Uterus (tissue), 4 donors: ENCODE results near the gene BRINP3. TPM values are rescaled to one million over a fixed set of nuclear protein-coding genes. Genes with fewer than 3 reads are reported as not detected.

Experiments
- DNase-seq, 2 donors: peaks; one replicate each; pipeline ENCODE4 v3.0.0-alpha.2; 2019 to 2020
- H3K27ac ChIP-seq, 2 donors: fragments of 200-600 bp; sonication (generic); 1 replicate in 1 of 2; 2 replicates in 1 of 2; pipeline ENCODE4 v1.5.1; 2016 to 2018
- H3K27me3 ChIP-seq, 2 donors: fragments of 200-600 bp; sonication (generic); one replicate each; pipeline ENCODE4 v1.5.1; 2018 to 2019; ENCODE audit warnings: control low read depth in 1 of 2
- H3K36me3 ChIP-seq, 2 donors: fragments of 200-600 bp; sonication (generic); one replicate each; pipeline ENCODE4 v1.5.1; 2019; ENCODE audit warnings: control low read depth in 1 of 2
- H3K4me1 ChIP-seq, 2 donors: fragments of 200-600 bp; sonication (generic); one replicate each; pipeline ENCODE4 v1.5.1; 2018 to 2019; ENCODE audit warnings: control low read depth in 1 of 2
- H3K4me3 ChIP-seq, 2 donors: fragments of 200-600 bp; sonication (generic); 1 replicate in 1 of 2; 2 replicates in 1 of 2; pipeline ENCODE4 v1.5.1; 2018 to 2019; ENCODE audit warnings: mild to moderate bottlenecking in 1 of 2
- H3K9me3 ChIP-seq, 2 donors: fragments of 200-600 bp; sonication (generic); one replicate each; pipeline ENCODE4 v1.5.1; 2019; ENCODE audit warnings: control low read depth in 1 of 2
- POLR2A ChIP-seq, 2 donors: fragments of 450-650 bp; IDR thresholded peaks; one replicate each; pipeline ENCODE4 v1.6.1; 2016; ENCODE audit warnings: antibody characterized with exemption in 2 of 2, mild to moderate bottlenecking in 1 of 2, moderate library complexity in 1 of 2
- intact Hi-C: fragments of 100-400 bp; cut with DNase I; formaldehyde crosslinking; loops from one replicate; pipeline ENCODE4 v1.15.1; 2023; ENCODE audit warnings: low total_unique reads
- total RNA-seq, 4 donors: library from RNA; depleted of rRNA in 3 of 4; stranded (reverse); fragments of >200 nt in 3 of 4; gene quantifications; one replicate each; pipeline versions ENCODE4 v1.1.0 to v1.2.4, GENCODE V29; 2014 to 2023
- TF ChIP-seq, protein P1 (sequence below), 4 experiments: fragments of 200-600 bp in 2 of 4; fragments of 450-650 bp in 2 of 4; sonication (generic) in 2 of 4; IDR thresholded peaks; one replicate each; pipeline ENCODE4 v1.5.1; 2016 to 2019; ENCODE audit warnings: antibody characterized with exemption in 4 of 4, mild to moderate bottlenecking in 2 of 4, moderate library complexity in 1 of 4
- donor health status: DM: yes; HTN: yes; CAD: no.

The BRINP3 gene
- total RNA-seq, 4 donors from 2014 or later, result under 0.01 to 39.7 (median 0.76) TPM; not detected in 1

DNA sequence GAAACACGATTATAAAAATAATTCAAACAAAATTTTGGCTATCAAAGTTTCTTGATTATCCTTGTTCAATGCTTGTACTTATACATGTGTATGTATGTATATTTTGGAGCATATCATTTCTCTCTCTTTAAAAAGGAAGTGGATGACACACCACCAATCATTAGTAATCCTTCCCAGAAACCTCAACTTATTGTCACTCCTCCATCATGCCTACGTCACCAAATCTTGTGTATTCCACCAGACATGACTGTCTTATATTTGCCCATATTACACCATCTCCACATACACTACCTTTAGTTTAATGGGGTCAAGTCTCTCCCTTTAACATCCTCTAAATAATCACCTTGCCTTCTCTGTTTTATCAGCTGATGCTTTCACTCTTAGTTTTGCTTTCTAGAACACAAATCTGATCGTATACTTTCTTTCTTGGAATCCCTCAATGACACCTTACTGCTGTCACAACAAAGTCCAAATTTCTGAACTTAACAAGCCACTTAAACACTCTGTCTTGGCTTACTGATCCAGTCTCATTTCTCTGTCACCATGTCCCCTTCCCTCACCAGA is 124.0 kb downstream of the BRINP3 start:
- Histone ChIP-seq H3K4me1 (no peaks in the 10 kb centered on the region), H3K27ac (no peak overlapping the region), H3K27me3 (peaks cover 0 to 7% of the 10 kb centered on the region in 2 donors), H3K9me3 (no peaks in the 10 kb centered on the region), H3K4me3 (no peak overlapping the region), H3K36me3 (no peaks in the 10 kb centered on the region)
- DNase-seq, result no peak
- intact Hi-C loops, result no loop called here
- TF ChIP-seq, protein P1, sequence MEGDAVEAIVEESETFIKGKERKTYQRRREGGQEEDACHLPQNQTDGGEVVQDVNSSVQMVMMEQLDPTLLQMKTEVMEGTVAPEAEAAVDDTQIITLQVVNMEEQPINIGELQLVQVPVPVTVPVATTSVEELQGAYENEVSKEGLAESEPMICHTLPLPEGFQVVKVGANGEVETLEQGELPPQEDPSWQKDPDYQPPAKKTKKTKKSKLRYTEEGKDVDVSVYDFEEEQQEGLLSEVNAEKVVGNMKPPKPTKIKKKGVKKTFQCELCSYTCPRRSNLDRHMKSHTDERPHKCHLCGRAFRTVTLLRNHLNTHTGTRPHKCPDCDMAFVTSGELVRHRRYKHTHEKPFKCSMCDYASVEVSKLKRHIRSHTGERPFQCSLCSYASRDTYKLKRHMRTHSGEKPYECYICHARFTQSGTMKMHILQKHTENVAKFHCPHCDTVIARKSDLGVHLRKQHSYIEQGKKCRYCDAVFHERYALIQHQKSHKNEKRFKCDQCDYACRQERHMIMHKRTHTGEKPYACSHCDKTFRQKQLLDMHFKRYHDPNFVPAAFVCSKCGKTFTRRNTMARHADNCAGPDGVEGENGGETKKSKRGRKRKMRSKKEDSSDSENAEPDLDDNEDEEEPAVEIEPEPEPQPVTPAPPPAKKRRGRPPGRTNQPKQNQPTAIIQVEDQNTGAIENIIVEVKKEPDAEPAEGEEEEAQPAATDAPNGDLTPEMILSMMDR (IDR thresholded peaks at IDR 0.05), result no peak
- no peak for TF ChIP-seq POLR2A (IDR thresholded peaks at IDR 0.05)

DNA sequence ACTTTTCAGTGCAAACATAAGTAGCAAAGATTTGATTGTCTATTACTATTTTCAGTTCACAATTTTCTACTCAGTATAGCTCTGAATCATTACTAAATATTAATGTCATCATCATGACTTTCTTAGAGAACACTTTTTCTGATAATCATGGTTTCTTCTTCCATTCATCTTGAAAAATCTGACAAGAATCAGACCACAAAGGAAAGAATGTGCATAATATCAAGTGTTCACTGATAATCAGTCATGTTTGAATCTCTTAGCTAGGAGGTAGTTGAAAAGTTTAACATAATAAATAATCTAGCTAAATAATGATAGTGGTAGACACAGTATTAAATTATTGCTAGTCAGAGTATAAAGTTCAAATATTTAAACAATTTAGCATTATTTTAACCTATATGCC is 133.2 kb downstream of the BRINP3 start:
- H3K9me3 ChIP-seq, result no peaks in the 10 kb centered on the region
- intact Hi-C loops, result no loop called here
- H3K4me3 ChIP-seq, result no peak overlapping the region
- no peak overlapping the region for H3K27ac ChIP-seq
- DNase-seq, result no peak
- no peaks in the 10 kb centered on the region for H3K27me3 ChIP-seq
- H3K36me3 ChIP-seq, result no peaks in the 10 kb centered on the region
- H3K4me1 ChIP-seq, result no peaks in the 10 kb centered on the region
- TF ChIP-seq POLR2A (IDR thresholded peaks at IDR 0.05), result no peak
- TF ChIP-seq, protein P1 (IDR thresholded peaks at IDR 0.05), result no peak

DNA sequence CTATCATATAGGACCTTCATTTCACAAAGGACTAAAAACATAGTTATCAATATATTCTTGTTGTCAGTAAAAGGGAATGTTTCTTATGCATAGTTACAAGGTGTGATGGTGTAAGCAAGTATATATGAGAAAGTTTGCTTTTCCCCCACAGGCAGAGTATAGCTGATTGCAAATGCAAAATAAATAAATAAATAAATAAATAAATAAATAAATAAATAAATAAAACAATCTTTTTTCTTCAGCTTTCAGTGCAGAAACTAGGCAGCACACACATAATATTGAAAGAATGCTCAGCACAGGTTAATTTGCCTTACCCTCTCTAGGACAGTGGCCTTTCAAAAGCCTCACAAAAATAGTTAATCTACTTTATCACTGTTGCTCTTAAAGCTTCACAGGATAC is 138.8 kb downstream of the BRINP3 start:
- no peak for DNase-seq
- H3K4me3 ChIP-seq, result no peak overlapping the region
- no peaks in the 10 kb centered on the region for H3K4me1 ChIP-seq
- no peaks in the 10 kb centered on the region for H3K36me3 ChIP-seq
- no peaks in the 10 kb centered on the region for H3K27me3 ChIP-seq
- TF ChIP-seq, protein P1 (IDR thresholded peaks at IDR 0.05), result no peak
- no peak for TF ChIP-seq POLR2A (IDR thresholded peaks at IDR 0.05)
- H3K9me3 ChIP-seq, result no peaks in the 10 kb centered on the region
- intact Hi-C loops, result no loop called here
- H3K27ac ChIP-seq, result no peak overlapping the region

DNA sequence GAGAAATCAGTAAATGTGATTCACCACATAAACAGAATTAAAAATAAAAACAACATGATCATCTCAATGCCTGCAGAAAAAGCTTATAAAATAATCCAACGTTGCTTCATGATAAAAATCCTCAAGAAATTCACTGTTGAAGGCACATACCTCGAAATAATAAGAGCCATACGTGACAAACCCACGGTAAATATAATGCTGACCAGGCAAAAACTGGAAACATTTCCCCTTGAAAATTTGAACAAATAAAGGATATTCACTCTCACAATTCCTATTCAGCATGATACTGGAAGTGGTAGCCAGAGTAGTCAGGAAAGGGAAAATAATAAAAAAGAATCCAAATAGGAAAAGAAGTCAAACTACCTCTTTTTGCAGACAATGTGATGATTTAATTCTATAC is 148.8 kb downstream of the BRINP3 start:
- Histone ChIP-seq H3K27ac (no peak overlapping the region), H3K9me3 (no peaks in the 10 kb centered on the region), H3K27me3 (no peaks in the 10 kb centered on the region), H3K36me3 (no peaks in the 10 kb centered on the region), H3K4me1 (no peaks in the 10 kb centered on the region), H3K4me3 (no peak overlapping the region)
- TF ChIP-seq, protein P1 (IDR thresholded peaks at IDR 0.05), result no peak
- no peak for TF ChIP-seq POLR2A (IDR thresholded peaks at IDR 0.05)
- DNase-seq, result no peak
- intact Hi-C loops, result no loop called here

DNA sequence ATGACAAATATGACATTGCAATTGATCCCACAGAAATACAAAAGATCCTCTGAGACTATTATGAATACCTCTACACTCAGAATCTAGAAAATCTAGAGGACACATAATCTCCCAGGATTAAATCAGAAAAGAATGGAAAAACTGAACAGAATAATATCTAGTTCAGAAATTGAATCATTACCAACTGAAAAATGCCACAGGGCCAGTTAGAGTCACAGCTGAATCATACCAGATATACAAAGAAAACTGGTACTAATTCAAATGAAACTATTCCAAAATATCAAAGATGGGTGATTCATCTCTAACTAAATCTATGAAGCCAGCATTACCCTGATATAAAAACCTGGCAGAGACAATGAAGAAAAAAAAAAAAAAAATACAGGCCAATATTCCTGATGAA is 149.3 kb downstream of the BRINP3 start:
- DNase-seq, result no peak
- H3K4me3 ChIP-seq, result no peak overlapping the region
- no peak for TF ChIP-seq POLR2A (IDR thresholded peaks at IDR 0.05)
- TF ChIP-seq, protein P1 (IDR thresholded peaks at IDR 0.05), result no peak
- intact Hi-C loops, result no loop called here
- no peaks in the 10 kb centered on the region for H3K9me3 ChIP-seq
- no peaks in the 10 kb centered on the region for H3K36me3 ChIP-seq
- no peak overlapping the region for H3K27ac ChIP-seq
- H3K4me1 ChIP-seq, result no peaks in the 10 kb centered on the region
- H3K27me3 ChIP-seq, result no peaks in the 10 kb centered on the region
